Activated CD8-positive, alpha-beta memory T cell treated with anti-CD3 and anti-CD28 coated beads for 36 hours (primary cell): Measurements from ENCODE around the gene LRRC3. TPM values are rescaled to one million over a fixed set of nuclear protein-coding genes. Genes with fewer than 3 reads are reported as not detected.

ENCODE experiments used
- CTCF ChIA-PET: fragments of 350-600 bp; sonication (Branson Sonifier 250); formaldehyde crosslinking; loops from one replicate; lab custom pipeline; 2021; ENCODE audit warnings: antibody characterized with exemption; lab: Charles Lee
- POLR2A ChIA-PET: fragments of 350-600 bp; sonication (Branson Sonifier 250); formaldehyde crosslinking; loops from one replicate; lab custom pipeline; 2021; ENCODE audit warnings: antibody characterized with exemption; lab: Charles Lee
- total RNA-seq, 2 experiments: library from RNA; stranded (reverse); gene quantifications; one replicate each; pipeline ENCODE4 v1.2.3, GENCODE V29; 2021

The LRRC3 gene
- total RNA-seq, 2 experiments from 2014 or later, result 1.0 TPM

GRCh38 chr21:44421901-44422840 is 33.1 kb upstream of the LRRC3 start:
- POLR2A ChIA-PET, result no interaction called here

GRCh38 chr21:44423312-44423821 is 31.9 kb upstream of the LRRC3 start:
- POLR2A ChIA-PET, result no interaction called here
- CTCF ChIA-PET, result no interaction called here

More at GRCh38 chr21:44421901-44422840, 33.1 kb upstream of the LRRC3 start:
- CTCF ChIA-PET, result no interaction called here

GRCh38 chr21:44423941-44424607 is 31.2 kb upstream of the LRRC3 start:
- ChIA-PET POLR2A (no interaction called here), CTCF (no interaction called here)

GRCh38 chr21:44424608-44425306 is 30.6 kb upstream of the LRRC3 start:
- POLR2A ChIA-PET, result no interaction called here
- CTCF ChIA-PET, result no interaction called here

GRCh38 chr21:44425307-44425894 is 29.9 kb upstream of the LRRC3 start:
- ChIA-PET CTCF (no interaction called here), POLR2A (no interaction called here)

GRCh38 chr21:44425895-44426662 is 29.2 kb upstream of the LRRC3 start:
- ChIA-PET CTCF (no interaction called here), POLR2A (no interaction called here)

- CTCF ChIA-PET, result no interaction called here
- POLR2A ChIA-PET, result no interaction called here
Measured at GRCh38 chr21:44426663-44427191, 28.6 kb upstream of the LRRC3 start.

GRCh38 chr21:44427241-44428120 is 27.8 kb upstream of the LRRC3 start:
- CTCF ChIA-PET, result no interaction called here

GRCh38 chr21:44428281-44428960 is 26.9 kb upstream of the LRRC3 start:
- ChIA-PET POLR2A (no interaction called here), CTCF (no interaction called here)

More at GRCh38 chr21:44427241-44428120, 27.8 kb upstream of the LRRC3 start:
- POLR2A ChIA-PET, result no interaction called here

GRCh38 chr21:44429894-44430293 is 25.4 kb upstream of the LRRC3 start:
- POLR2A ChIA-PET, result no interaction called here
- CTCF ChIA-PET, result no interaction called here

- POLR2A ChIA-PET, result no interaction called here
- CTCF ChIA-PET, result no interaction called here
Measured at GRCh38 chr21:44431300-44431699, 24.0 kb upstream of the LRRC3 start.

- ChIA-PET POLR2A (no interaction called here), CTCF (no interaction called here)
Measured at GRCh38 chr21:44432841-44433790, 22.2 kb upstream of the LRRC3 start.

GRCh38 chr21:44433791-44434567 is 21.3 kb upstream of the LRRC3 start:
- CTCF ChIA-PET, result no interaction called here
- POLR2A ChIA-PET, result no interaction called here

- ChIA-PET CTCF (no interaction called here), POLR2A (no interaction called here)
Measured at GRCh38 chr21:44434568-44434925, 20.8 kb upstream of the LRRC3 start.

GRCh38 chr21:44434936-44435635 is 20.2 kb upstream of the LRRC3 start:
- ChIA-PET POLR2A (no interaction called here), CTCF (no interaction called here)
